Measurements from ENCODE around the gene GNB1. TPM values are rescaled to one million over a fixed set of nuclear protein-coding genes. Genes with fewer than 3 reads are reported as not detected.

GNB1 gene
- total RNA-seq, 4 donors from 2014 or later = 112 to 266 (median 236) TPM

DNA sequence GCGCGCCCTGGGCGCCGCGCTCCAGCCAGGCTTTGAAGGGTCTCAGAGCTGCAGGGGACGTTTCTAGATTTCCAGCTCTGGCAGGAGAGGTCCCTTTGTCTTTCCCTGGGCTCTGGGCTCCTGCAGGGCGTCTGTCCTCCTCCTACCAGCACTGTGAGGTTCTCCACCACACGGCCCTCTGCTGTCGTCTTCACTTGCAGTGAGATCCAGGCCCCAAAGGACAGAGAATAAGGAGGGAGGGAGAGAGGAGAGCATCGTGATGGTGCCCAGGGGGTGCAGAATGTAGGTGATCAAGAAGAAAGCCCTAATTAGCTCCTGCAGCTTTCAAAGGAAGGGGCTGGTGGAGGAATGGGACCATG, 4.2 kb upstream of the GNB1 start:
- Histone ChIP-seq H3K4me3 (peak overlapping the region in 2 of 4 donors; percentile 0 to 1), H3K36me3 (no peaks in the 10 kb centered on the region), H3K27ac (peak overlapping the region; percentile 17 to 99 (median 81)), H3K9me3 (no peaks in the 10 kb centered on the region), H3K4me1 (peaks cover 8 to 55% (median 30%) of the 10 kb centered on the region in 4 donors), H3K27me3 (no peaks in the 10 kb centered on the region)
- no peak for DNase-seq
- no peak for TF ChIP-seq POLR2A (IDR thresholded peaks at IDR 0.05)

DNA sequence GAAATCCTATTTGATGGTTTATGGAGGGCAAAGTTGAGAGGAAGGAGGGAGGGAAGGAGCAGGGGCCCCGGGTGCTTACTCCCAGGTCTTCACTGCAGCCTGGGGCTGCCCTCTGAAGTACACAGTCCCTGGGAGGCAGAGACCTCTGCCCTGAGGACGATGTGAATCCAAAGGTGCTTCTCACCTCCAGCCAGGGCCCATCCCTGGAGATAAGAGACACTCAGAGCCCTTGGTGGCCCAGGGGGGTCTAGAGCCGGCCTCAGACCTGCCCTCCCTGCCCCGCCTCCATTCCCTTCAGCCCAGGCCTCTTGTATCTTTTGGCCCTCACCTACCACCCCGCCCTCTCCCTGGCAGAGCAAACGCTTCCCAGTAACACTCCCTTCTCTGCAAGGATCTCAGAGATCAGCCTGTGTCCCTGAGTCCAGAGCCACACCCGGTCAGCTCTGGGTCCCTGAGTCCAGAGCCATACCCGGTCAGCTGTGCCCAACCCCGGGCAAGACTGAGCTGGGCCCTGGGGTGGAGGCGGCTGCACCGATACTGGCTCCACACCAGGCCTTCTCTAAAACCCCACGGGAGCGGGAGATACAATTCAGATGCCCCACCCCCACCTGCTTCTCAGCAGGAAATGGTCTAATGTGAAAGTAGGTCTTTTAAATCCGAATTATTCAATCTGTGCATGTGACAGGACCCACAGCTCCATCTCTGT, 3.6 kb upstream of the GNB1 start:
- peak in 2 of 3 donors; percentile 91 to 92 for DNase-seq
- Histone ChIP-seq H3K36me3 (no peaks in the 10 kb centered on the region), H3K27ac (peak overlapping the region in 3 of 4 donors; percentile 65 to 99 (median 97)), H3K27me3 (no peaks in the 10 kb centered on the region), H3K4me3 (peak overlapping the region in 2 of 4 donors; percentile 0 to 1), H3K4me1 (peaks cover 8 to 55% (median 30%) of the 10 kb centered on the region in 4 donors), H3K9me3 (no peaks in the 10 kb centered on the region)
- TF ChIP-seq POLR2A (IDR thresholded peaks at IDR 0.05) = peak; percentile 58 to 59
- TF ChIP-seq, protein P1, sequence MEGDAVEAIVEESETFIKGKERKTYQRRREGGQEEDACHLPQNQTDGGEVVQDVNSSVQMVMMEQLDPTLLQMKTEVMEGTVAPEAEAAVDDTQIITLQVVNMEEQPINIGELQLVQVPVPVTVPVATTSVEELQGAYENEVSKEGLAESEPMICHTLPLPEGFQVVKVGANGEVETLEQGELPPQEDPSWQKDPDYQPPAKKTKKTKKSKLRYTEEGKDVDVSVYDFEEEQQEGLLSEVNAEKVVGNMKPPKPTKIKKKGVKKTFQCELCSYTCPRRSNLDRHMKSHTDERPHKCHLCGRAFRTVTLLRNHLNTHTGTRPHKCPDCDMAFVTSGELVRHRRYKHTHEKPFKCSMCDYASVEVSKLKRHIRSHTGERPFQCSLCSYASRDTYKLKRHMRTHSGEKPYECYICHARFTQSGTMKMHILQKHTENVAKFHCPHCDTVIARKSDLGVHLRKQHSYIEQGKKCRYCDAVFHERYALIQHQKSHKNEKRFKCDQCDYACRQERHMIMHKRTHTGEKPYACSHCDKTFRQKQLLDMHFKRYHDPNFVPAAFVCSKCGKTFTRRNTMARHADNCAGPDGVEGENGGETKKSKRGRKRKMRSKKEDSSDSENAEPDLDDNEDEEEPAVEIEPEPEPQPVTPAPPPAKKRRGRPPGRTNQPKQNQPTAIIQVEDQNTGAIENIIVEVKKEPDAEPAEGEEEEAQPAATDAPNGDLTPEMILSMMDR (IDR thresholded peaks at IDR 0.05) = no peak

DNA sequence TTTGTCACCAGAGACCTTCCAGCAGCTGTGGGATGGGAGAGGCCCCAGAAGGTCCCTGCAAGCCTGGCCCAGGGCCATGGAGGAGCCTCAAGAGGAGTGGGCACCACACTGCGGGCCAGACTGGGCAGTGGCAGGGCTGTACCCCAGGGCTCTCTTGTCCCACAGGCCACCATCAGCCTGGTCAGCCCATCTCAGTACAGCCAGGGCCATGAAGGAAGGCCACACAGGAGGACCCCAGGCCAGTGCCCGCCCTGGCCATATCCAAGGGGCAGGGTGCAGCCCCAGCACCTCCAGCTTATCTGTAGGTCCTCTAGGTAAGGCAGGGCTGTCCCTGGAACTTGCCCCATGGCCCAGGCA, 3.1 kb upstream of the GNB1 start:
- TF ChIP-seq, protein P1 (IDR thresholded peaks at IDR 0.05) = no peak
- TF ChIP-seq POLR2A (IDR thresholded peaks at IDR 0.05) = peak; percentile 7 to 76
- Histone ChIP-seq H3K4me1 (peaks cover 8 to 60% (median 32%) of the 10 kb centered on the region in 4 donors), H3K9me3 (no peaks in the 10 kb centered on the region), H3K27ac (peak overlapping the region in 3 of 4 donors; percentile 65 to 99 (median 97)), H3K36me3 (no peaks in the 10 kb centered on the region), H3K4me3 (peak overlapping the region in 1 of 4 donors; percentile 79), H3K27me3 (no peaks in the 10 kb centered on the region)
- DNase-seq = no peak

DNA sequence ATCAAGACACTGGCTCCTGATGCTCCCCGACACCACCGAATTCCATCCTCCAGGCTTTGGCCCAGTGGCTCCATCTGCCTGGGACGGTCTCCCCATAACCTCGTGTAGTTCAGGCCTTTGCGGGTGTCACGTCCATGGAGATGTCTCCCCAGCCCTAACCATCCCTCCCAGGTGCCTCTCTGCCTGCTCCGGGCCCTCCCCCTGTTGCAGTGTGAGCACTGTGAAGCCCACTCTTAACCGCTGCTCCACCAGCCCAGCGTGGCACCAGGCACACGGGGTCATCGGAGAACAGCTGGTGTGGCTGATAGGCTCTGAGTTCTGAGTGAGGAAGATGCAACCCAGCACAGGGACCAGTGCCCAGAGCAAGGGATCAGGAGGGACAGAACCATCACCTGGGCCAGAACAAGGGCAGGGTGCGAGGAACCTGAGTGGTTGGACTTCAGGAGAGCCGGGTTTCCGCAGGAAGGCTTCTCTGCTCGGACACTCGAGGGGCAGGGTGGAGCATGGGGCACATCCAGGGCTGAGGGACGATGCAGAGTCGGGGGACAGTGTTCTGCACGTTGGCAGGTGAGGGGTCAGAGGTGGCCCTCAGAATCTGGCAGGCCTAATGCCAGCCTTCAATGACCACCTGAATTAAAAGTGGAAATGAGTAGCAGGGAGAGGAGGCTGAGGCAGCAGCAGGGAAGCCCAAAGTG, 2.6 kb upstream of the GNB1 start:
- TF ChIP-seq POLR2A (IDR thresholded peaks at IDR 0.05) = no peak
- TF ChIP-seq, protein P1 (IDR thresholded peaks at IDR 0.05) = no peak
- Histone ChIP-seq H3K4me1 (peaks cover 8 to 65% (median 36%) of the 10 kb centered on the region in 4 donors), H3K4me3 (peak overlapping the region in 2 of 4 donors; percentile 6 to 79)

DNA sequence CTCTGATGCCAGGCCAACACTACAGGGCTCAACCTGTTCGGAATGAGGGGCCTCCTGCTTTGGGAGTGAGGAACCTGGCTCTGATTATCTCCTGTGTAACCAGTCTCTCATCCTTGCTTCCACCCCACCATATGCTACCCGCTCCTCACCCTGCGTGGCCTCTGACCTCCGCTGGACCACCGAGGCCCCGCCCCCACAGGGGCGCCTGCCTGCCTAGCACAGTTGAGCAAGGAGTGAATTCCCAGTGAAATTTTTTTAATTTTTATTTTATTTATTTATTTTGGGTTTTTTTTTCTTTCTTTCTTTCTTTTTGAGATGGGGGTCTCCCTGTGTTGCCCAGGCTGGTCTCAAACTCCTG, 1.9 kb upstream of the GNB1 start:
- Histone ChIP-seq H3K27ac (peak overlapping the region; percentile 97 to 99 (median 99)), H3K9me3 (no peaks in the 10 kb centered on the region), H3K4me3 (peak overlapping the region in 2 of 4 donors; percentile 79 to 94), H3K4me1 (peaks cover 8 to 69% (median 40%) of the 10 kb centered on the region in 4 donors), H3K36me3 (no peaks in the 10 kb centered on the region), H3K27me3 (no peaks in the 10 kb centered on the region)
- no peak for DNase-seq
- no peak for TF ChIP-seq POLR2A (IDR thresholded peaks at IDR 0.05)
- TF ChIP-seq, protein P1 (IDR thresholded peaks at IDR 0.05) = no peak

More for the DNA sequence above, 2.6 kb upstream of the GNB1 start:
- no peak for DNase-seq
- Histone ChIP-seq H3K36me3 (no peaks in the 10 kb centered on the region), H3K27ac (peak overlapping the region in 3 of 4 donors; percentile 65 to 99 (median 97)), H3K9me3 (no peaks in the 10 kb centered on the region), H3K27me3 (no peaks in the 10 kb centered on the region)
